ENCODE data around the gene RAB37. TPM values are rescaled to one million over a fixed set of nuclear protein-coding genes. Genes with fewer than 3 reads are reported as not detected.
A peak's percentile ranks its signal among the peaks of the same experiment; 100 is the strongest.

The RAB37 gene
- total and polyA plus RNA-seq, 2 of the 13 experiments (the other 11 are each of a cell fraction or from before 2014, with no cell fraction given): 0.91 to 3.7 TPM

DNA sequence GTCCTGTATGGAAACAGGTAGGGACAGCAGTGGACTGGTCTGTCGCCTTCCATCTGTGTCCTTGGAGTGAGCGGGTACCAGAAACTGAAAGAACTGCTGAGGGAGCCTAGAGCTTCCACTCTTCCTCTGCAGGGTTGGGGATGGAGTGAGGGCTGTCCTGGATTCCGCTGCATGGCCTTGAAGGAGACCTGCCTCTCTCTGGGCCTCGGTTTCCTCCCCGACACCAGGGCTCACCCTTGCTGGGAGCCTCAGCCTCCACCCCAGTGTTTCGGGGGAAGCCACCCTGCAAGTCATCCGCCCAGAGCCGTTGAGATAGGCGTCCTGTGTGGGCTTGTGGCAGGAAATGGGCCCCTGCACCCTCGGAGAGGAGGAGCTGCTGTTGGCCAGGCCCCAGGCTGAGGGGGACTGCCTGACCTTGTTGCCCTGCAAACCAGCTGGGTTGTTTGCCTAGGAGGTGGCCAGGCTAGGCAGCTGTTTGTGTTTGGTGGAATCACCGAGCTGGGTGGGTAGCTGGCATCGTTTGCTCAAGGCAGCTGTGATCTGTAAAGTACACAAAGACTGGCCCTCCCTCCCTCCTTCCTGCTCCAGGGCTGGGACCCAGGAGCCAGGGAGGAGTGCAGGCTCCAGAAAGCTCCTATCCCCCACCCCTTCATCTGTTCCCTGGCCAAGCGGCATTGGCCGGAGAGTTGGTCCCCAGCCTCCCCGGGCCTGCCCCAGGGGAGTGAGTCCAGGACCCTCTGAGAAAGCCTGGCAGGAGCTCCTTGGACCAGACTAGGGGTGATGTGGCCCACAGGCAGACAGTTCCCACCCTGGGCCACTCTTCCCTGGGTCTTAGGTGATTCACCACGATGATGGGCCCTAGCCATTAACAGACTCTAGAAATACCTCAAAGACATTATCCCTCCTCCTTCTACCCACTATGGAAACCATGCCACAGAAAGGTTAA lies 1.3 kb downstream of the RAB37 start (continued):
- TF ChIP-seq RBFOX2 (IDR thresholded peaks at IDR 0.05; ENCODE audit: low read depth, low read length) (no peak), SIN3A (IDR thresholded peaks at IDR 0.05; ENCODE audit: borderline replicate concordance, low read depth, low read length) (peak; percentile 64; the same call in 1 of the 2 replicates), SNAPC4 (CRISPR knock-in tag; IDR thresholded peaks at IDR 0.05) (peak; percentile 34; the same call in 1 of the 2 replicates), SMARCC2 (IDR thresholded peaks at IDR 0.05) (no peak), HDAC1 (CRISPR knock-in tag; IDR thresholded peaks at IDR 0.05) (peak; percentile 94), KDM5A (IDR thresholded peaks at IDR 0.05; ENCODE audit: borderline replicate concordance, low read length) (no peak), CBX2 (IDR thresholded peaks at IDR 0.05; ENCODE audit: low read depth, low read length) (no peak), CBX2 (CRISPR knock-in tag; IDR thresholded peaks at IDR 0.05; ENCODE audit: low read depth) (no peak), ZNF878 (CRISPR knock-in tag; IDR thresholded peaks at IDR 0.05) (no peak), PCBP1 (IDR thresholded peaks at IDR 0.05; ENCODE audit: borderline replicate concordance, low read depth, low read length) (0 out of 2 replicates have a peak, but pooled peaks have one; percentile 67), GABPB1 (CRISPR knock-in tag; IDR thresholded peaks at IDR 0.05) (peak; percentile 69), NFATC3 (CRISPR knock-in tag; IDR thresholded peaks at IDR 0.05) (no peak), MTF1 (CRISPR knock-in tag; IDR thresholded peaks at IDR 0.05) (no peak), ZNF530 (CRISPR knock-in tag; IDR thresholded peaks at IDR 0.05; ENCODE audit: low read depth) (no peak), HNF4A (CRISPR knock-in tag; IDR thresholded peaks at IDR 0.05) (peak; percentile 67; the same call in 1 of the 2 replicates), ZNF781 (CRISPR knock-in tag; IDR thresholded peaks at IDR 0.05; ENCODE audit: borderline replicate concordance, not compliant biosample characterization) (no peak), ZMYM2 (CRISPR knock-in tag; IDR thresholded peaks at IDR 0.05) (0 out of 2 replicates have a peak, but pooled peaks have one; percentile 9), SOX6 (IDR thresholded peaks at IDR 0.05) (no peak), SOX6 (CRISPR knock-in tag; IDR thresholded peaks at IDR 0.05) (peak; percentile 69)
- TF ChIP-seq, protein P1, sequence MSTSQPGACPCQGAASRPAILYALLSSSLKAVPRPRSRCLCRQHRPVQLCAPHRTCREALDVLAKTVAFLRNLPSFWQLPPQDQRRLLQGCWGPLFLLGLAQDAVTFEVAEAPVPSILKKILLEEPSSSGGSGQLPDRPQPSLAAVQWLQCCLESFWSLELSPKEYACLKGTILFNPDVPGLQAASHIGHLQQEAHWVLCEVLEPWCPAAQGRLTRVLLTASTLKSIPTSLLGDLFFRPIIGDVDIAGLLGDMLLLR (CRISPR knock-in tag; IDR thresholded peaks at IDR 0.05): peak; percentile 34; the same call in 1 of the 2 replicates
- TF ChIP-seq, protein P2, sequence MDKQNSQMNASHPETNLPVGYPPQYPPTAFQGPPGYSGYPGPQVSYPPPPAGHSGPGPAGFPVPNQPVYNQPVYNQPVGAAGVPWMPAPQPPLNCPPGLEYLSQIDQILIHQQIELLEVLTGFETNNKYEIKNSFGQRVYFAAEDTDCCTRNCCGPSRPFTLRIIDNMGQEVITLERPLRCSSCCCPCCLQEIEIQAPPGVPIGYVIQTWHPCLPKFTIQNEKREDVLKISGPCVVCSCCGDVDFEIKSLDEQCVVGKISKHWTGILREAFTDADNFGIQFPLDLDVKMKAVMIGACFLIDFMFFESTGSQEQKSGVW (CRISPR knock-in tag; IDR thresholded peaks at IDR 0.05; ENCODE audit: borderline replicate concordance): no peak

Measured in HepG2 (cell line).